ENCODE data around the gene TSPYL6. TPM values are rescaled to one million over a fixed set of nuclear protein-coding genes. Genes with fewer than 3 reads are reported as not detected.

TSPYL6 gene
- total and polyA plus RNA-seq, 2 experiments from 2014 or later, result not detected

DNA sequence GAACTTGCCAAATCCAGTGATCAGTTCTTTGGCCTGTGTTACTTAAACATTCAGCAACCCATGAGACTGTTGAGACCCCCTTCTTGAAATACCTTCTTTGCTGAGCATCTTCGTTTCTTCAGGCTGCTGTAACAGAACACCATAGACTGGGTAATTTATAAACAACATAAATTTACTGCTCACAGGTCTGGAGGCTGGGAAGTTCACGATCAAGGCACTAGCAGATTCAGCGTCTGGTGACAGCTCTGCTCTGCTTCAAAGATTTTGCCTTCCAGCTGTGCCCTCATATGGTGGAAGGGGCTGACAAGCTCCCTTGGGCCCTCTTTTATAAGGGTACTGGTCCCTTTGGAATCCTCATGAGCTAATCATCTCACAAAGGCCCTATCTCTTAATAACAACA lies 28.8 kb upstream of the TSPYL6 start (continued):
- TF ChIP-seq, protein P1, sequence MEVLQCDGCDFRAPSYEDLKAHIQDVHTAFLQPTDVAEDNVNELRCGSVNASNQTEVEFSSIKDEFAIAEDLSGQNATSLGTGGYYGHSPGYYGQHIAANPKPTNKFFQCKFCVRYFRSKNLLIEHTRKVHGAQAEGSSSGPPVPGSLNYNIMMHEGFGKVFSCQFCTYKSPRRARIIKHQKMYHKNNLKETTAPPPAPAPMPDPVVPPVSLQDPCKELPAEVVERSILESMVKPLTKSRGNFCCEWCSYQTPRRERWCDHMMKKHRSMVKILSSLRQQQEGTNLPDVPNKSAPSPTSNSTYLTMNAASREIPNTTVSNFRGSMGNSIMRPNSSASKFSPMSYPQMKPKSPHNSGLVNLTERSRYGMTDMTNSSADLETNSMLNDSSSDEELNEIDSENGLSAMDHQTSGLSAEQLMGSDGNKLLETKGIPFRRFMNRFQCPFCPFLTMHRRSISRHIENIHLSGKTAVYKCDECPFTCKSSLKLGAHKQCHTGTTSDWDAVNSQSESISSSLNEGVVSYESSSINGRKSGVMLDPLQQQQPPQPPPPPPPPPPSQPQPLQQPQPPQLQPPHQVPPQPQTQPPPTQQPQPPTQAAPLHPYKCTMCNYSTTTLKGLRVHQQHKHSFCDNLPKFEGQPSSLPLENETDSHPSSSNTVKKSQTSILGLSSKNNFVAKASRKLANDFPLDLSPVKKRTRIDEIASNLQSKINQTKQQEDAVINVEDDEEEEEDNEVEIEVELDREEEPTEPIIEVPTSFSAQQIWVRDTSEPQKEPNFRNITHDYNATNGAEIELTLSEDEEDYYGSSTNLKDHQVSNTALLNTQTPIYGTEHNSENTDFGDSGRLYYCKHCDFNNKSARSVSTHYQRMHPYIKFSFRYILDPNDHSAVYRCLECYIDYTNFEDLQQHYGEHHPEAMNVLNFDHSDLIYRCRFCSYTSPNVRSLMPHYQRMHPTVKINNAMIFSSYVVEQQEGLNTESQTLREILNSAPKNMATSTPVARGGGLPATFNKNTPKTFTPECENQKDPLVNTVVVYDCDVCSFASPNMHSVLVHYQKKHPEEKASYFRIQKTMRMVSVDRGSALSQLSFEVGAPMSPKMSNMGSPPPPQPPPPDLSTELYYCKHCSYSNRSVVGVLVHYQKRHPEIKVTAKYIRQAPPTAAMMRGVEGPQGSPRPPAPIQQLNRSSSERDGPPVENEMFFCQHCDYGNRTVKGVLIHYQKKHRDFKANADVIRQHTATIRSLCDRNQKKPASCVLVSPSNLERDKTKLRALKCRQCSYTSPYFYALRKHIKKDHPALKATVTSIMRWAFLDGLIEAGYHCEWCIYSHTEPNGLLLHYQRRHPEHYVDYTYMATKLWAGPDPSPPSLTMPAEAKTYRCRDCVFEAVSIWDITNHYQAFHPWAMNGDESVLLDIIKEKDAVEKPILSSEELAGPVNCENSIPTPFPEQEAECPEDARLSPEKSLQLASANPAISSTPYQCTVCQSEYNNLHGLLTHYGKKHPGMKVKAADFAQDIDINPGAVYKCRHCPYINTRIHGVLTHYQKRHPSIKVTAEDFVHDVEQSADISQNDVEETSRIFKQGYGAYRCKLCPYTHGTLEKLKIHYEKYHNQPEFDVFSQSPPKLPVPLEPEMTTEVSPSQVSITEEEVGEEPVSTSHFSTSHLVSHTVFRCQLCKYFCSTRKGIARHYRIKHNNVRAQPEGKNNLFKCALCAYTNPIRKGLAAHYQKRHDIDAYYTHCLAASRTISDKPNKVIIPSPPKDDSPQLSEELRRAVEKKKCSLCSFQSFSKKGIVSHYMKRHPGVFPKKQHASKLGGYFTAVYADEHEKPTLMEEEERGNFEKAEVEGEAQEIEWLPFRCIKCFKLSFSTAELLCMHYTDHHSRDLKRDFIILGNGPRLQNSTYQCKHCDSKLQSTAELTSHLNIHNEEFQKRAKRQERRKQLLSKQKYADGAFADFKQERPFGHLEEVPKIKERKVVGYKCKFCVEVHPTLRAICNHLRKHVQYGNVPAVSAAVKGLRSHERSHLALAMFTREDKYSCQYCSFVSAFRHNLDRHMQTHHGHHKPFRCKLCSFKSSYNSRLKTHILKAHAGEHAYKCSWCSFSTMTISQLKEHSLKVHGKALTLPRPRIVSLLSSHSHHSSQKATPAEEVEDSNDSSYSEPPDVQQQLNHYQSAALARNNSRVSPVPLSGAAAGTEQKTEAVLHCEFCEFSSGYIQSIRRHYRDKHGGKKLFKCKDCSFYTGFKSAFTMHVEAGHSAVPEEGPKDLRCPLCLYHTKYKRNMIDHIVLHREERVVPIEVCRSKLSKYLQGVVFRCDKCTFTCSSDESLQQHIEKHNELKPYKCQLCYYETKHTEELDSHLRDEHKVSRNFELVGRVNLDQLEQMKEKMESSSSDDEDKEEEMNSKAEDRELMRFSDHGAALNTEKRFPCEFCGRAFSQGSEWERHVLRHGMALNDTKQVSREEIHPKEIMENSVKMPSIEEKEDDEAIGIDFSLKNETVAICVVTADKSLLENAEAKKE (CRISPR knock-in tag; IDR thresholded peaks at IDR 0.05), result no peak
- TF ChIP-seq, protein P2, sequence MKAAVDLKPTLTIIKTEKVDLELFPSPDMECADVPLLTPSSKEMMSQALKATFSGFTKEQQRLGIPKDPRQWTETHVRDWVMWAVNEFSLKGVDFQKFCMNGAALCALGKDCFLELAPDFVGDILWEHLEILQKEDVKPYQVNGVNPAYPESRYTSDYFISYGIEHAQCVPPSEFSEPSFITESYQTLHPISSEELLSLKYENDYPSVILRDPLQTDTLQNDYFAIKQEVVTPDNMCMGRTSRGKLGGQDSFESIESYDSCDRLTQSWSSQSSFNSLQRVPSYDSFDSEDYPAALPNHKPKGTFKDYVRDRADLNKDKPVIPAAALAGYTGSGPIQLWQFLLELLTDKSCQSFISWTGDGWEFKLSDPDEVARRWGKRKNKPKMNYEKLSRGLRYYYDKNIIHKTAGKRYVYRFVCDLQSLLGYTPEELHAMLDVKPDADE (IDR thresholded peaks at IDR 0.05), result no peak
- TF ChIP-seq POLR2AphosphoS5 (IDR thresholded peaks at IDR 0.05; ENCODE audit: low read depth) (no peak), CTCF (conservative IDR thresholded peaks at IDR 0.05; ENCODE audit: low read depth in 2 of 2) (no peak), NANOG (IDR thresholded peaks at IDR 0.05; ENCODE audit: borderline replicate concordance) (no peak), STAT1 (IDR thresholded peaks at IDR 0.05; ENCODE audit: unreplicated experiment) (no peak)

DNA sequence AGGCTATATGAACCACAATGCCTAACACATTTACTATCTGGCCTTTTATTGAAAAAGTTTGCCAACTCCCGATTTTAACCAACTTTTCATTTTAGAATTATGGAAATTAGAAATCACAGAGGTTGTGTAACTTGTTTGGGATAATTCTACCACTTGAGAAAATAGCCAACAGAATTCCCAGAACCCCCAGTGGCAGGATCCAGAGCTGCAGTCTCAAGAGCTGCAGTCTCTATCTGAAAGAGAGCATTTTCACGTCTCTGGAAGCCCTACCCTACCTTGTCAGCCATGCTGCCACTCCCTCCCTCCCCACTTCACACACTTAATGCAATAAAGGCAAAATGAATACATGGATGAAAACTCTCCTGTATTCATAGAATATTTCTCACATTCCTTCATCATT lies 23.4 kb upstream of the TSPYL6 start:
- Histone ChIP-seq H3K27me3 (ENCODE audit: insufficient read depth) (no peaks in the 10 kb centered on the region), H3K4me2 (no peak overlapping the region), H2AFZ (no peak overlapping the region), H4K20me1 (replicated peaks; ENCODE audit: insufficient read depth) (no peaks in the 10 kb centered on the region), H3K27ac (ENCODE audit: low read depth) (no peak overlapping the region), H3K4me1 (ENCODE audit: insufficient read depth) (no peaks in the 10 kb centered on the region), H3K9me2 (ENCODE audit: insufficient read depth) (no peaks in the 10 kb centered on the region), H3K79me2 (replicated peaks; ENCODE audit: insufficient read depth) (no peaks in the 10 kb centered on the region), H3F3A (replicated peaks; ENCODE audit: low read depth) (no peaks in the 10 kb centered on the region), H3K4me3 (no peak overlapping the region), H3K36me3 (ENCODE audit: insufficient read depth) (no peaks in the 10 kb centered on the region)
- H3K4me3 Mint-ChIP-seq, result no peak overlapping the region
- DNase-seq (ENCODE audit: low spot score) (peak; percentile 28), ATAC-seq (peak; percentile 53; the same call in 2 of the 3 replicates)
- H3K36me3 Mint-ChIP-seq (ENCODE audit: low read depth), result no peaks in the 10 kb centered on the region
- H3K27me3 Mint-ChIP-seq (ENCODE audit: insufficient read depth, low read depth, poor library complexity), result no peaks in the 10 kb centered on the region
- no peaks in the 10 kb centered on the region for H3K4me1 Mint-ChIP-seq
- no peaks in the 10 kb centered on the region for H3K9me3 Mint-ChIP-seq
- TF ChIP-seq JUNB (IDR thresholded peaks at IDR 0.05; ENCODE audit: unreplicated experiment) (no peak), CTCF (conservative IDR thresholded peaks at IDR 0.05; ENCODE audit: low read depth in 2 of 2) (peak in 1 of 2 experiments; percentile 18; a peak in 1 of 4 replicates)
- no peak overlapping the region for H3K27ac Mint-ChIP-seq
